Loucy (cell line): ENCODE results near the gene ATAD3C.
"Not testable (repeated sequence)": the region's sequence is repeated elsewhere in the genome, so short reads cannot be mapped to it uniquely, and the experiment has no call there.

Experiments
- H2AFZ ChIP-seq: fragments of 200-600 bp; sonication (generic); 2 replicates; pipeline ENCODE4 v1.6.0; 2016; ENCODE audit warnings: antibody characterized with exemption, mild to moderate bottlenecking, low read length, moderate library complexity
- H3F3A ChIP-seq: fragments of 200-600 bp; 2 replicates; pipeline ENCODE4 v1.6.0; 2016; ENCODE audit warnings: antibody characterized with exemption, low read depth, mild to moderate bottlenecking
- H3K27me3 ChIP-seq: fragments of 200-600 bp; sonication (generic); 2 replicates; pipeline ENCODE4 v1.6.1; 2014; ENCODE audit warnings: low read length, mild to moderate bottlenecking; ENCODE audit not compliant: insufficient read depth, poor library complexity, severe bottlenecking
- H3K36me3 ChIP-seq: fragments of 200-600 bp; sonication (generic); 2 replicates; pipeline ENCODE4 v1.6.1; 2016; ENCODE audit warnings: low read length; ENCODE audit not compliant: insufficient read depth
- H3K4me1 ChIP-seq: fragments of 200-600 bp; sonication (generic); 2 replicates; pipeline ENCODE4 v1.5.1; 2014; ENCODE audit warnings: low read length, mild to moderate bottlenecking; ENCODE audit not compliant: insufficient read depth, poor library complexity, severe bottlenecking
- H3K4me2 ChIP-seq: fragments of 200-600 bp; sonication (generic); 2 replicates; pipeline ENCODE4 v1.6.0; 2014; ENCODE audit warnings: antibody characterized with exemption, low read length, low read depth, mild to moderate bottlenecking; ENCODE audit not compliant: poor library complexity, severe bottlenecking
- H3K4me3 ChIP-seq: fragments of 200-600 bp; sonication (generic); 2 replicates; pipeline ENCODE4 v1.5.1; 2014; ENCODE audit warnings: low read length, mild to moderate bottlenecking, mixed read lengths; ENCODE audit not compliant: poor library complexity, severe bottlenecking
- H3K79me2 ChIP-seq: fragments of 200-600 bp; sonication (generic); 2 replicates; pipeline ENCODE4 v1.6.1; 2014; ENCODE audit warnings: low read length; ENCODE audit not compliant: insufficient read depth
- H3K9ac ChIP-seq: fragments of 200-600 bp; sonication (generic); 2 replicates; pipeline ENCODE4 v1.6.0; 2014; ENCODE audit warnings: mild to moderate bottlenecking, low read depth, low read length, moderate library complexity; ENCODE audit not compliant: poor library complexity, severe bottlenecking
- H3K9me2 ChIP-seq: fragments of 200-600 bp; sonication (generic); replicated peaks from 2 replicates; pipeline ENCODE4 v1.6.1; 2016; ENCODE audit warnings: low read depth, low read length, mixed read lengths
- H3K9me3 ChIP-seq: fragments of 200-600 bp; sonication (generic); 2 replicates; pipeline ENCODE4 v1.6.1; 2014; ENCODE audit warnings: mild to moderate bottlenecking, antibody characterized with exemption, low read length, low read depth; ENCODE audit not compliant: insufficient read depth
- H4K20me1 ChIP-seq: fragments of 200-600 bp; sonication (generic); 2 replicates; pipeline ENCODE4 v1.6.0; 2014; ENCODE audit warnings: antibody characterized with exemption, low read length, mild to moderate bottlenecking; ENCODE audit not compliant: insufficient read depth, poor library complexity, severe bottlenecking
- CTCF ChIP-seq: fragments of 200-600 bp; sonication (generic); conservative IDR thresholded peaks from 2 replicates; pipeline ENCODE4 v1.5.1; 2014; ENCODE audit warnings: mild to moderate bottlenecking, antibody characterized with exemption, low read length
- EZH2phosphoT487 ChIP-seq: fragments of 200-600 bp; IDR thresholded peaks from 2 replicates; pipeline ENCODE4 v1.6.1; 2018; ENCODE audit warnings: antibody characterized with exemption, mild to moderate bottlenecking, moderate library complexity, borderline replicate concordance

The ATAD3C gene

DNA sequence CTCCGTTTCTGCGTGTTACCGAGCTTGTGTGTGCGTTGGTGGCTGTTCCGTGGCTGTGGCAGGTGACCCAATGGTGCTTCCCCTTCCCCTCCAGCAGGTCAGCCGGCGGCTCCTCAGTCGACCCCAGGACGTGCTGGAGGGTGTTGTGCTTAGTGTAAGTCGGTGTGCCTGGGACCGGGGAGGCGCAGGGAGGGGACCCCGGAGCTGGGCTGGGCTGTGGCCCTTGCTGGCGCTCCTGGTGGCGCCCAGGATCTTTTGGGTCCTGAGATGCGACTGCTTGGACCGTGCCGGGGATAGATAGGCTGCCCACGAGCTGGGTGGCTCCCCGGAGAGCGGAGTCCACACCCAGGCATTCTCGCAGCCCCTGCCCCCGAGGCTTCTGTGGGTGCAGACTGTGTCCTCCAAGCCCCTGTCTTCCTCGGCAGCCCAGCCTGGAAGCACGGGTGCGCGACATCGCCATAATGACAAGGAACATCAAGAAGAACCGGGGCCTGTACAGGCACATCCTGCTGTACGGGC is 5.9 kb downstream of the ATAD3C start:
- H3K4me3 ChIP-seq = no peak overlapping the region
- H4K20me1 ChIP-seq = no peaks in the 10 kb centered on the region
- no peaks in the 10 kb centered on the region for H3K79me2 ChIP-seq
- H3K9ac ChIP-seq = no peak overlapping the region
- no peak overlapping the region for H3K4me2 ChIP-seq
- no peak for TF ChIP-seq EZH2phosphoT487
- no peak for TF ChIP-seq CTCF
- no peaks in the 10 kb centered on the region for H3K27me3 ChIP-seq
- H3F3A ChIP-seq = no peaks in the 10 kb centered on the region
- no peaks in the 10 kb centered on the region for H3K9me3 ChIP-seq
- no peak overlapping the region for H2AFZ ChIP-seq
- no peaks in the 10 kb centered on the region for H3K36me3 ChIP-seq
- no peaks in the 10 kb centered on the region for H3K4me1 ChIP-seq
- H3K9me2 ChIP-seq = no peaks in the 10 kb centered on the region

DNA sequence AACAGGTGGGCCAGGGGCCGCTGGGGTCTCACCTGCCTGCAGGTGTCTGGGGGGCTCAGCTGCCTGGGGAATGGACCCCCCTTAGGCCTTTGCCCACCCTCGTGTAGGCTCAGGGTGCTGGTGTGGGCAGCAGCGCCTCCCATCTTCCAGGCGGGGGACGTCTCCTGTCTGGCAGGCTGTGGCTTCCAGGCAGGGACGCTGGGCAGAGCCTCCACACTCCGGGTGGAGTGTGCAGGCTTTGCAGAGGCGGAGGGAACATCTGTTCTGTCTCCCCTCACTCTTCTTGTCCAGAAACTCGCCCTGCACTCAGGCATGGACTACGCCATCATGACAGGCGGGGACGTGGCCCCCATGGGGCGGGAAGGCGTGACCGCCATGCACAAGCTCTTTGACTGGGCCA is 6.4 kb downstream of the ATAD3C start:
- not testable (repeated sequence) for H2AFZ ChIP-seq, H3K4me2 ChIP-seq, H3K9me3 ChIP-seq, H3K4me1 ChIP-seq, H3K9ac ChIP-seq, H3K79me2 ChIP-seq, H3K4me3 ChIP-seq, H3K27me3 ChIP-seq, H3F3A ChIP-seq, H3K36me3 ChIP-seq, H4K20me1 ChIP-seq, H3K9me2 ChIP-seq

DNA sequence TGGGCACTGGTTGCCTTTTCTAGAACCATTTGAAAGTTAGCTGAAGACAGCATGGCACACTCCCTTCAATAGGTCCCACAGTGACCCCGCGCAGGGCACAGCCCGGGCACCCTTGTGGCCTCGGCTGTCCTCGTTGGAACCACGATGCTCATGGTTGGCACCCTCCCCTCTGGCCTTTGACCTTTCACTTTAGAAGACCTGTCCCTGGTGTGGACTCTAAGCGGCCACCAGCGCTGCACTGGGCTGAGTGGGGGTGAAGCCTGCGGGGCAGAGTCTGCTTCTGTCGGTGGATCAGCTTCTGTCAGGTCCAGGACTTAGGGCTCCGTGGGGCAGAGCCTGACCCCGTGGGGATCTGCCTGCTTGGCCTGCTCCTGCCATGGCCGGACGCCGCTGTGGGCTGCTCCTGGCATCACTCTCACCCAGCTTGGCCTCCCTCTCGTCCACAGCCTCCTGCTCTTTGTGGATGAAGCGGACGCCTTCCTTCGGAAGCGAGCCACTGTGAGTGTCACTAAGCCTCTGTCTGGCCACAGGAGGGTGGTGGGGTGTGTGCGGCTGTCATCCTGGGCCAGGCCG is 7.3 kb downstream of the ATAD3C start:
- H3K79me2 ChIP-seq, H3K4me2 ChIP-seq, H2AFZ ChIP-seq, H3K9me2 ChIP-seq, H3K4me3 ChIP-seq, H3K9me3 ChIP-seq, H4K20me1 ChIP-seq, H3K27me3 ChIP-seq, H3K9ac ChIP-seq, H3K4me1 ChIP-seq, H3K36me3 ChIP-seq, H3F3A ChIP-seq: not testable (repeated sequence)

DNA sequence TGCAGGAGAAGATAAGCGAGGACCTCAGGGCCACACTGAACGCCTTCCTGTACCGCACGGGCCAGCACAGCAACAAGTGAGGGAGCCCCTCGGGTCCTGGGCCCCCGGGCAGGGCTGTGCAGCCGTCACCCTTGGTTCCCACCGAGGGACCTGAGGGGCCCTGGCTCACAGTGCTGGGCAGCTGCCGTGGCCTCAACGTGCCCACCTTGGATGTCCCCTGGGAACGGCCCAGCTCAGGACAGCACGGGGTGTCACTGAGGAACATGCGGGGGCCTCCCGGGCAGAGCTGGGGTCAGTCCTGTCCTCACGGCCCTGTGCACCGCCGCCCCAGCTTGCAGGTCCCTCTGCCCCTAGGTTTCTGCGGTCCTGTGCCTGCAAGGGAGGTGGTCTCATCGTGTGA is 9.7 kb downstream of the ATAD3C start:
- H3K9me3 ChIP-seq = not testable (repeated sequence)

GRCh38 chr1:1459711-1460110 is 10.2 kb downstream of the ATAD3C start:
- not testable (repeated sequence) for H3K9me3 ChIP-seq

More for the DNA sequence above, 9.7 kb downstream of the ATAD3C start:
- not testable (repeated sequence) for H3K79me2 ChIP-seq, H3K4me2 ChIP-seq, H3K9ac ChIP-seq, H3K27me3 ChIP-seq, H3K36me3 ChIP-seq, H3K4me1 ChIP-seq, H2AFZ ChIP-seq, H4K20me1 ChIP-seq, H3K9me2 ChIP-seq, H3K4me3 ChIP-seq, H3F3A ChIP-seq

More at GRCh38 chr1:1459711-1460110, 10.2 kb downstream of the ATAD3C start:
- H3F3A ChIP-seq, H3K27me3 ChIP-seq, H3K36me3 ChIP-seq, H3K4me3 ChIP-seq, H3K79me2 ChIP-seq, H4K20me1 ChIP-seq, H3K4me2 ChIP-seq, H3K9me2 ChIP-seq, H3K9ac ChIP-seq, H2AFZ ChIP-seq, H3K4me1 ChIP-seq: not testable (repeated sequence)
